ENCODE measurements around the gene CCNY. TPM values are rescaled to one million over a fixed set of nuclear protein-coding genes. Genes with fewer than 3 reads are reported as not detected.

Gene CCNY
- total RNA-seq, 1 experiment from 2014 or later, result 53.3 TPM

- TF ChIP-seq, protein P1, sequence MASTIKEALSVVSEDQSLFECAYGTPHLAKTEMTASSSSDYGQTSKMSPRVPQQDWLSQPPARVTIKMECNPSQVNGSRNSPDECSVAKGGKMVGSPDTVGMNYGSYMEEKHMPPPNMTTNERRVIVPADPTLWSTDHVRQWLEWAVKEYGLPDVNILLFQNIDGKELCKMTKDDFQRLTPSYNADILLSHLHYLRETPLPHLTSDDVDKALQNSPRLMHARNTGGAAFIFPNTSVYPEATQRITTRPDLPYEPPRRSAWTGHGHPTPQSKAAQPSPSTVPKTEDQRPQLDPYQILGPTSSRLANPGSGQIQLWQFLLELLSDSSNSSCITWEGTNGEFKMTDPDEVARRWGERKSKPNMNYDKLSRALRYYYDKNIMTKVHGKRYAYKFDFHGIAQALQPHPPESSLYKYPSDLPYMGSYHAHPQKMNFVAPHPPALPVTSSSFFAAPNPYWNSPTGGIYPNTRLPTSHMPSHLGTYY (CRISPR knock-in tag; IDR thresholded peaks at IDR 0.05), result no peak
- TF ChIP-seq ZNF416 (CRISPR knock-in tag; IDR thresholded peaks at IDR 0.05) (no peak), OVOL2 (CRISPR knock-in tag; IDR thresholded peaks at IDR 0.05; ENCODE audit: borderline replicate concordance) (no peak), KAT7 (CRISPR knock-in tag; IDR thresholded peaks at IDR 0.05; ENCODE audit: borderline replicate concordance) (no peak), PRRX2 (CRISPR knock-in tag; IDR thresholded peaks at IDR 0.05) (no peak)
- TF ChIP-seq, protein P2, sequence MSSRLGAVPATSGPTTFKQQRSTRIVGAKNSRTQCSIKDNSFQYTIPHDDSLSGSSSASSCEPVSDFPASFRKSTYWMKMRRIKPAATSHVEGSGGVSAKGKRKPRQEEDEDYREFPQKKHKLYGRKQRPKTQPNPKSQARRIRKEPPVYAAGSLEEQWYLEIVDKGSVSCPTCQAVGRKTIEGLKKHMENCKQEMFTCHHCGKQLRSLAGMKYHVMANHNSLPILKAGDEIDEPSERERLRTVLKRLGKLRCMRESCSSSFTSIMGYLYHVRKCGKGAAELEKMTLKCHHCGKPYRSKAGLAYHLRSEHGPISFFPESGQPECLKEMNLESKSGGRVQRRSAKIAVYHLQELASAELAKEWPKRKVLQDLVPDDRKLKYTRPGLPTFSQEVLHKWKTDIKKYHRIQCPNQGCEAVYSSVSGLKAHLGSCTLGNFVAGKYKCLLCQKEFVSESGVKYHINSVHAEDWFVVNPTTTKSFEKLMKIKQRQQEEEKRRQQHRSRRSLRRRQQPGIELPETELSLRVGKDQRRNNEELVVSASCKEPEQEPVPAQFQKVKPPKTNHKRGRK (CRISPR knock-in tag; IDR thresholded peaks at IDR 0.05; ENCODE audit: borderline replicate concordance), result no peak
- TF ChIP-seq, protein P3, sequence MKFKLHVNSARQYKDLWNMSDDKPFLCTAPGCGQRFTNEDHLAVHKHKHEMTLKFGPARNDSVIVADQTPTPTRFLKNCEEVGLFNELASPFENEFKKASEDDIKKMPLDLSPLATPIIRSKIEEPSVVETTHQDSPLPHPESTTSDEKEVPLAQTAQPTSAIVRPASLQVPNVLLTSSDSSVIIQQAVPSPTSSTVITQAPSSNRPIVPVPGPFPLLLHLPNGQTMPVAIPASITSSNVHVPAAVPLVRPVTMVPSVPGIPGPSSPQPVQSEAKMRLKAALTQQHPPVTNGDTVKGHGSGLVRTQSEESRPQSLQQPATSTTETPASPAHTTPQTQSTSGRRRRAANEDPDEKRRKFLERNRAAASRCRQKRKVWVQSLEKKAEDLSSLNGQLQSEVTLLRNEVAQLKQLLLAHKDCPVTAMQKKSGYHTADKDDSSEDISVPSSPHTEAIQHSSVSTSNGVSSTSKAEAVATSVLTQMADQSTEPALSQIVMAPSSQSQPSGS (CRISPR knock-in tag; IDR thresholded peaks at IDR 0.05; ENCODE audit: borderline replicate concordance, low read depth), result no peak
Measured at GRCh38 chr10:35345383-35345742, 9.1 kb downstream of the CCNY start (continued).

GRCh38 chr10:35346248-35346647 lies 9.9 kb downstream of the CCNY start:
- ChIA-PET CTCF (interaction anchor here (0.5 kb wide), 1 partner anchor 106 kb away, joined by 4 read pairs; no protein-coding TSS in a partner anchor), POLR2A (interaction anchor here (0.6 to 0.8 kb wide), 2 partner anchors 120 to 1423 kb away, joined by 3 read pairs; no protein-coding TSS in a partner anchor)
- Mint-ChIP-seq H3K4me3 (no peak overlapping the region), H3K27ac (no peak overlapping the region), H3K27me3 (ENCODE audit: low read depth) (no peaks in the 10 kb centered on the region), H3K4me1 (peaks cover 49% of the 10 kb centered on the region), H3K9me3 (no peaks in the 10 kb centered on the region), H3K36me3 (peaks cover 2% of the 10 kb centered on the region)
- DNase-seq (ENCODE audit: low spot score) (no peak), ATAC-seq (no peak)
- TF ChIP-seq NR3C1 (CRISPR knock-in tag; conservative IDR thresholded peaks at IDR 0.05; ENCODE audit: low read depth) (no peak), TEAD4 (CRISPR knock-in tag; IDR thresholded peaks at IDR 0.05) (no peak), HMGA2 (CRISPR knock-in tag; IDR thresholded peaks at IDR 0.05) (no peak), GABPB1 (CRISPR knock-in tag; IDR thresholded peaks at IDR 0.05) (no peak), ZNF671 (CRISPR knock-in tag; IDR thresholded peaks at IDR 0.05) (no peak), SMAD3 (CRISPR knock-in tag; IDR thresholded peaks at IDR 0.05; ENCODE audit: borderline replicate concordance) (no peak), TEAD1 (CRISPR knock-in tag; IDR thresholded peaks at IDR 0.05) (no peak), ZNF263 (CRISPR knock-in tag; IDR thresholded peaks at IDR 0.05; ENCODE audit: low read depth) (no peak)
- TF ChIP-seq, protein P4, sequence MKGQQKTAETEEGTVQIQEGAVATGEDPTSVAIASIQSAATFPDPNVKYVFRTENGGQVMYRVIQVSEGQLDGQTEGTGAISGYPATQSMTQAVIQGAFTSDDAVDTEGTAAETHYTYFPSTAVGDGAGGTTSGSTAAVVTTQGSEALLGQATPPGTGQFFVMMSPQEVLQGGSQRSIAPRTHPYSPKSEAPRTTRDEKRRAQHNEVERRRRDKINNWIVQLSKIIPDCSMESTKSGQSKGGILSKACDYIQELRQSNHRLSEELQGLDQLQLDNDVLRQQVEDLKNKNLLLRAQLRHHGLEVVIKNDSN (CRISPR knock-in tag; IDR thresholded peaks at IDR 0.05), result no peak
- TF ChIP-seq, protein P5, sequence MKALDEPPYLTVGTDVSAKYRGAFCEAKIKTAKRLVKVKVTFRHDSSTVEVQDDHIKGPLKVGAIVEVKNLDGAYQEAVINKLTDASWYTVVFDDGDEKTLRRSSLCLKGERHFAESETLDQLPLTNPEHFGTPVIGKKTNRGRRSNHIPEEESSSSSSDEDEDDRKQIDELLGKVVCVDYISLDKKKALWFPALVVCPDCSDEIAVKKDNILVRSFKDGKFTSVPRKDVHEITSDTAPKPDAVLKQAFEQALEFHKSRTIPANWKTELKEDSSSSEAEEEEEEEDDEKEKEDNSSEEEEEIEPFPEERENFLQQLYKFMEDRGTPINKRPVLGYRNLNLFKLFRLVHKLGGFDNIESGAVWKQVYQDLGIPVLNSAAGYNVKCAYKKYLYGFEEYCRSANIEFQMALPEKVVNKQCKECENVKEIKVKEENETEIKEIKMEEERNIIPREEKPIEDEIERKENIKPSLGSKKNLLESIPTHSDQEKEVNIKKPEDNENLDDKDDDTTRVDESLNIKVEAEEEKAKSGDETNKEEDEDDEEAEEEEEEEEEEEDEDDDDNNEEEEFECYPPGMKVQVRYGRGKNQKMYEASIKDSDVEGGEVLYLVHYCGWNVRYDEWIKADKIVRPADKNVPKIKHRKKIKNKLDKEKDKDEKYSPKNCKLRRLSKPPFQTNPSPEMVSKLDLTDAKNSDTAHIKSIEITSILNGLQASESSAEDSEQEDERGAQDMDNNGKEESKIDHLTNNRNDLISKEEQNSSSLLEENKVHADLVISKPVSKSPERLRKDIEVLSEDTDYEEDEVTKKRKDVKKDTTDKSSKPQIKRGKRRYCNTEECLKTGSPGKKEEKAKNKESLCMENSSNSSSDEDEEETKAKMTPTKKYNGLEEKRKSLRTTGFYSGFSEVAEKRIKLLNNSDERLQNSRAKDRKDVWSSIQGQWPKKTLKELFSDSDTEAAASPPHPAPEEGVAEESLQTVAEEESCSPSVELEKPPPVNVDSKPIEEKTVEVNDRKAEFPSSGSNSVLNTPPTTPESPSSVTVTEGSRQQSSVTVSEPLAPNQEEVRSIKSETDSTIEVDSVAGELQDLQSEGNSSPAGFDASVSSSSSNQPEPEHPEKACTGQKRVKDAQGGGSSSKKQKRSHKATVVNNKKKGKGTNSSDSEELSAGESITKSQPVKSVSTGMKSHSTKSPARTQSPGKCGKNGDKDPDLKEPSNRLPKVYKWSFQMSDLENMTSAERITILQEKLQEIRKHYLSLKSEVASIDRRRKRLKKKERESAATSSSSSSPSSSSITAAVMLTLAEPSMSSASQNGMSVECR (CRISPR knock-in tag; IDR thresholded peaks at IDR 0.05; ENCODE audit: borderline replicate concordance), result no peak
- TF ChIP-seq, protein P6, sequence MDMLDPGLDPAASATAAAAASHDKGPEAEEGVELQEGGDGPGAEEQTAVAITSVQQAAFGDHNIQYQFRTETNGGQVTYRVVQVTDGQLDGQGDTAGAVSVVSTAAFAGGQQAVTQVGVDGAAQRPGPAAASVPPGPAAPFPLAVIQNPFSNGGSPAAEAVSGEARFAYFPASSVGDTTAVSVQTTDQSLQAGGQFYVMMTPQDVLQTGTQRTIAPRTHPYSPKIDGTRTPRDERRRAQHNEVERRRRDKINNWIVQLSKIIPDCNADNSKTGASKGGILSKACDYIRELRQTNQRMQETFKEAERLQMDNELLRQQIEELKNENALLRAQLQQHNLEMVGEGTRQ (CRISPR knock-in tag; IDR thresholded peaks at IDR 0.05), result no peak
- TF ChIP-seq, protein P7, sequence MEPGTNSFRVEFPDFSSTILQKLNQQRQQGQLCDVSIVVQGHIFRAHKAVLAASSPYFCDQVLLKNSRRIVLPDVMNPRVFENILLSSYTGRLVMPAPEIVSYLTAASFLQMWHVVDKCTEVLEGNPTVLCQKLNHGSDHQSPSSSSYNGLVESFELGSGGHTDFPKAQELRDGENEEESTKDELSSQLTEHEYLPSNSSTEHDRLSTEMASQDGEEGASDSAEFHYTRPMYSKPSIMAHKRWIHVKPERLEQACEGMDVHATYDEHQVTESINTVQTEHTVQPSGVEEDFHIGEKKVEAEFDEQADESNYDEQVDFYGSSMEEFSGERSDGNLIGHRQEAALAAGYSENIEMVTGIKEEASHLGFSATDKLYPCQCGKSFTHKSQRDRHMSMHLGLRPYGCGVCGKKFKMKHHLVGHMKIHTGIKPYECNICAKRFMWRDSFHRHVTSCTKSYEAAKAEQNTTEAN (CRISPR knock-in tag; IDR thresholded peaks at IDR 0.05), result no peak
- TF ChIP-seq, protein P8, sequence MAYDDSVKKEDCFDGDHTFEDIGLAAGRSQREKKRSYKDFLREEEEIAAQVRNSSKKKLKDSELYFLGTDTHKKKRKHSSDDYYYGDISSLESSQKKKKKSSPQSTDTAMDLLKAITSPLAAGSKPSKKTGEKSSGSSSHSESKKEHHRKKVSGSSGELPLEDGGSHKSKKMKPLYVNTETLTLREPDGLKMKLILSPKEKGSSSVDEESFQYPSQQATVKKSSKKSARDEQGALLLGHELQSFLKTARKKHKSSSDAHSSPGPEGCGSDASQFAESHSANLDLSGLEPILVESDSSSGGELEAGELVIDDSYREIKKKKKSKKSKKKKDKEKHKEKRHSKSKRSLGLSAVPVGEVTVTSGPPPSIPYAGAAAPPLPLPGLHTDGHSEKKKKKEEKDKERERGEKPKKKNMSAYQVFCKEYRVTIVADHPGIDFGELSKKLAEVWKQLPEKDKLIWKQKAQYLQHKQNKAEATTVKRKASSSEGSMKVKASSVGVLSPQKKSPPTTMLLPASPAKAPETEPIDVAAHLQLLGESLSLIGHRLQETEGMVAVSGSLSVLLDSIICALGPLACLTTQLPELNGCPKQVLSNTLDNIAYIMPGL (CRISPR knock-in tag; IDR thresholded peaks at IDR 0.05), result no peak
- TF ChIP-seq, protein P2 (CRISPR knock-in tag; IDR thresholded peaks at IDR 0.05; ENCODE audit: borderline replicate concordance), result no peak

Data from WTC11 (cell line).